H1 (cell line): ENCODE results near the gene SECTM1. TPM values are rescaled to one million over a fixed set of nuclear protein-coding genes. Genes with fewer than 3 reads are reported as not detected.

Experiments used
- CTCF ChIA-PET: fragments of 300-600 bp; sonication (Branson Sonifier 250); formaldehyde crosslinking; loops from one replicate; lab custom pipeline; 2021; ENCODE audit not compliant: partially characterized antibody; lab: Charles Lee
- POLR2A ChIA-PET: fragments of 300-600 bp; sonication (Branson Sonifier 250); formaldehyde crosslinking; loops from one replicate; lab custom pipeline; 2021; ENCODE audit warnings: inconsistent platforms; ENCODE audit not compliant: partially characterized antibody; lab: Charles Lee
- DNase-seq, 2 experiments: peaks; one replicate each; pipeline versions ENCODE4 v3.0.0 to v3.0.0-alpha.2; 2010 to 2022; ENCODE audit warnings: low spot score in 2 of 2, low read depth in 1 of 2, mixed read lengths in 1 of 2
- FAIRE-seq: peaks from 2 replicates; lab custom pipeline; 2011; peaks lifted over from hg19 to GRCh38; lab: Jason Lieb, UNC
- H2AFZ ChIP-seq: 2 replicates; pipeline ENCODE4 v1.8.1; 2012; ENCODE audit warnings: low read length, inconsistent platforms
- H2AK5ac ChIP-seq: 2 replicates; pipeline ENCODE4 v1.6.1; 2013; ENCODE audit warnings: low read depth, low read length
- H2BK120ac ChIP-seq: replicated peaks from 2 replicates; pipeline ENCODE3; 2013; ENCODE audit warnings: low read depth, low read length, inconsistent platforms
- H2BK12ac ChIP-seq: 2 replicates; pipeline ENCODE4 v1.6.1; 2013; ENCODE audit warnings: low read depth, low read length
- H2BK15ac ChIP-seq: 2 replicates; pipeline ENCODE4 v1.6.1; 2013; ENCODE audit warnings: low read length
- H2BK20ac ChIP-seq: 2 replicates; pipeline ENCODE4 v1.6.1; 2013; ENCODE audit warnings: low read length
- H2BK5ac ChIP-seq: 2 replicates; pipeline ENCODE4 v1.6.1; 2013; ENCODE audit warnings: low read depth, low read length
- H3K14ac ChIP-seq: 2 replicates; pipeline ENCODE4 v1.6.1; 2013; ENCODE audit warnings: inconsistent platforms; ENCODE audit not compliant: insufficient read length
- H3K18ac ChIP-seq: 2 replicates; pipeline ENCODE4 v1.6.1; 2013; ENCODE audit warnings: low read length; ENCODE audit errors: extremely low read depth
- H3K23ac ChIP-seq: 2 replicates; pipeline ENCODE4 v1.6.1; 2013; ENCODE audit warnings: inconsistent platforms; ENCODE audit not compliant: insufficient read length
- H3K23me2 ChIP-seq: 2 replicates; pipeline ENCODE4 v1.6.1; 2013; ENCODE audit warnings: low read depth, low read length
- H3K27ac ChIP-seq: 2 replicates; pipeline ENCODE4 v1.6.1; 2011; ENCODE audit warnings: low read depth, low read length, inconsistent platforms
- H3K27me3 ChIP-seq, 4 experiments: replicated peaks in 1 of 4; 1 replicate in 1 of 4; 2 replicates in 3 of 4; pipeline versions ENCODE4 v1.6.1 to v1.8.1; 2011 to 2013; ENCODE audit warnings: low read length in 3 of 4, mild to moderate bottlenecking in 3 of 4, inconsistent platforms in 2 of 4, mixed read lengths in 2 of 4, moderate library complexity in 1 of 4; ENCODE audit not compliant: control insufficient read depth in 3 of 4, insufficient read depth in 3 of 4; ENCODE audit errors: extremely low read depth in 1 of 4
- H3K36me3 ChIP-seq, 4 experiments: 2 replicates each; pipeline versions ENCODE4 v1.6.1 to v1.8.1; 2011 to 2013; ENCODE audit warnings: mild to moderate bottlenecking in 4 of 4, low read length in 3 of 4, moderate library complexity in 2 of 4, control low read depth in 1 of 4, inconsistent platforms in 1 of 4; ENCODE audit not compliant: insufficient read depth in 4 of 4, control insufficient read depth in 2 of 4
- H3K4ac ChIP-seq: replicated peaks from 2 replicates; pipeline ENCODE3; 2013; ENCODE audit warnings: low read length, low read depth, mixed read lengths, inconsistent platforms; ENCODE audit not compliant: insufficient read length
- H3K4me1 ChIP-seq, 4 experiments: replicated peaks in 1 of 4; 1 replicate in 1 of 4; 2 replicates in 3 of 4; pipeline versions ENCODE4 v1.6.1 to v1.8.1; 2011 to 2013; ENCODE audit warnings: low read length in 3 of 4, inconsistent platforms in 2 of 4, mixed read lengths in 1 of 4; ENCODE audit not compliant: insufficient read depth in 4 of 4, control insufficient read depth in 3 of 4
- H3K4me2 ChIP-seq, 2 experiments: 2 replicates each; pipeline versions ENCODE4 v1.6.1 to v1.8.1; 2011 to 2013; ENCODE audit warnings: low read depth in 2 of 2, low read length in 2 of 2, control low read depth in 1 of 2, inconsistent platforms in 1 of 2, mild to moderate bottlenecking in 1 of 2; ENCODE audit not compliant: insufficient read depth in 1 of 2
- H3K4me3 ChIP-seq, 4 experiments: fragments of 200-600, 300-600 bp in 1 of 4; sonication (generic), shearing (Covaris generic), sonication (Bioruptor Twin) in 1 of 4; 2 replicates each; pipeline versions ENCODE4 v1.5.1 to v1.8.1; 2011 to 2016; ENCODE audit warnings: low read length in 4 of 4, low read depth in 3 of 4, control low read depth in 2 of 4, inconsistent platforms in 2 of 4, mild to moderate bottlenecking in 2 of 4, mixed read lengths in 1 of 4, moderate library complexity in 1 of 4; ENCODE audit not compliant: insufficient read depth in 2 of 4; ENCODE audit errors: extremely low read depth in 1 of 4
- H3K56ac ChIP-seq: replicated peaks from 2 replicates; pipeline ENCODE3; 2013; ENCODE audit warnings: low read depth, mild to moderate bottlenecking, mixed read lengths, low read length, inconsistent platforms; ENCODE audit not compliant: insufficient read length
- H3K79me1 ChIP-seq: 2 replicates; pipeline ENCODE4 v1.6.1; 2013; ENCODE audit warnings: low read depth, low read length, control low read depth
- H3K79me2 ChIP-seq, 2 experiments: 2 replicates each; pipeline versions ENCODE4 v1.6.1 to v1.8.1; 2012 to 2013; ENCODE audit warnings: low read length in 2 of 2, mild to moderate bottlenecking in 2 of 2, inconsistent platforms in 1 of 2; ENCODE audit not compliant: insufficient read depth in 2 of 2, control insufficient read depth in 1 of 2
- H3K9ac ChIP-seq, 4 experiments: replicated peaks in 1 of 4; 1 replicate in 1 of 4; 2 replicates in 3 of 4; pipeline versions ENCODE4 v1.6.1 to v1.8.1; 2011 to 2013; ENCODE audit warnings: low read depth in 3 of 4, low read length in 3 of 4, control low read depth in 2 of 4, mild to moderate bottlenecking in 2 of 4, moderate library complexity in 2 of 4, inconsistent platforms in 1 of 4; ENCODE audit errors: extremely low read depth in 1 of 4
- H3K9me3 ChIP-seq, 2 experiments: 2 replicates each; pipeline versions ENCODE4 v1.6.1 to v1.8.1; 2012 to 2013; ENCODE audit warnings: mild to moderate bottlenecking in 2 of 2, moderate library complexity in 2 of 2, control low read depth in 1 of 2, inconsistent platforms in 1 of 2, low read depth in 1 of 2, low read length in 1 of 2, mixed read lengths in 1 of 2; ENCODE audit not compliant: insufficient read depth in 2 of 2
- H4K20me1 ChIP-seq, 2 experiments: replicated peaks in 1 of 2; 2 replicates each; pipeline versions ENCODE3 to v1.8.1; 2011 to 2013; ENCODE audit warnings: inconsistent platforms in 2 of 2, low read length in 2 of 2, mild to moderate bottlenecking in 1 of 2; ENCODE audit not compliant: insufficient read depth in 2 of 2, control insufficient read depth in 1 of 2
- H4K5ac ChIP-seq: 2 replicates; pipeline ENCODE4 v1.6.1; 2013; ENCODE audit warnings: low read length, low read depth, mixed read lengths, inconsistent platforms; ENCODE audit not compliant: insufficient read length
- H4K8ac ChIP-seq: 2 replicates; pipeline ENCODE4 v1.8.0; 2013; ENCODE audit warnings: mild to moderate bottlenecking, moderate library complexity, low read length, inconsistent platforms; ENCODE audit not compliant: insufficient read depth; ENCODE audit errors: extremely low read depth
- H4K91ac ChIP-seq: replicated peaks from 2 replicates; pipeline ENCODE3; 2013; ENCODE audit warnings: low read length, mixed read lengths, inconsistent platforms; ENCODE audit not compliant: insufficient read length
- JUN ChIP-seq: IDR thresholded peaks from 2 replicates; pipeline ENCODE4 v1.6.1; 2011; ENCODE audit warnings: low read depth, mild to moderate bottlenecking, improper control_type of control experiment, low read length
- NANOG ChIP-seq: IDR thresholded peaks from 2 replicates; pipeline ENCODE4 v1.6.1; 2011; ENCODE audit warnings: low read length, low read depth, mild to moderate bottlenecking, inconsistent platforms; ENCODE audit not compliant: insufficient read depth, poor library complexity, severe bottlenecking
- WGBS, 2 experiments: shearing (Covaris generic) in 1 of 2; methylation state at CpG; one replicate each; pipeline versions ENCODE4 v1.1.6 to v1.1.7; 2013 to 2015; ENCODE audit warnings: low lambda C conversion rate in 2 of 2, mixed read lengths in 2 of 2, inconsistent platforms in 1 of 2, low coverage in 1 of 2, missing lambda C conversion rate in 1 of 2; ENCODE audit not compliant: insufficient replicate concordance in 2 of 2, insufficient coverage in 1 of 2, insufficient read length in 1 of 2; ENCODE audit errors: extremely low coverage in 1 of 2, missing lambda C conversion rate in 1 of 2; 5-methylcytosine and 5-hydroxymethylcytosine counted together
- polyA plus RNA-seq, 7 experiments: library from polyadenylated mRNA; depleted of rRNA in 3 of 7; stranded (reverse) in 5 of 7; unstranded in 2 of 7; fragments of >200 nt in 5 of 7; fragments of 200-250 nt in 2 of 7; gene quantifications; 1 replicate in 5 of 7; 2 replicates in 1 of 7; 4 replicates in 1 of 7; pipeline versions ENCODE4 v1.2.1 to v1.2.3, GENCODE V29; 2011 to 2013; ENCODE audit warnings: missing spikeins in 2 of 7, mixed read lengths in 2 of 7
- total RNA-seq: library from RNA; stranded (reverse); fragmentation: NEBNext Ultra II Directional; extraction: Animal tissue kit (Norgen Biotek cat#: 25700); gene quantifications from 2 replicates; pipeline ENCODE4 v1.2.1, GENCODE V29; 2021

Gene SECTM1
- total and polyA plus RNA-seq, 2 of the 8 experiments (the other 6 are each of a cell fraction or from before 2014, with no cell fraction given) = 0.20 to 0.65 TPM

- no peak overlapping the region for H2AK5ac ChIP-seq
- H3K4ac ChIP-seq = no peak overlapping the region
- H3K4me3 ChIP-seq = no peak overlapping the region
- no peak overlapping the region for H4K5ac ChIP-seq
- no peaks in the 10 kb centered on the region for H3K79me1 ChIP-seq
- H2BK20ac ChIP-seq = no peak overlapping the region
- no peaks in the 10 kb centered on the region for H3K9me3 ChIP-seq
- peaks cover 0 to 9% (median 3%) of the 10 kb centered on the region in 4 experiments; a peak in 4 of 7 replicates for H3K4me1 ChIP-seq
- no peak for DNase-seq
- H3K27ac ChIP-seq = no peak overlapping the region
- H3K79me2 ChIP-seq = no peaks in the 10 kb centered on the region
- peaks cover 0 to 2% (median 0%) of the 10 kb centered on the region in 4 experiments; a peak in 2 of 7 replicates for H3K27me3 ChIP-seq
- POLR2A ChIA-PET = interaction anchor here (1.3 to 1.5 kb wide), 2 partner anchors 10 to 17 kb away, joined by 3 read pairs; no protein-coding TSS in a partner anchor
- no peak overlapping the region for H4K8ac ChIP-seq
- H3K9ac ChIP-seq = no peak overlapping the region
- H3K23ac ChIP-seq = no peak overlapping the region
- no peaks in the 10 kb centered on the region for H4K20me1 ChIP-seq
- H3K14ac ChIP-seq = no peak overlapping the region
- no peak overlapping the region for H2AFZ ChIP-seq
- no peak overlapping the region for H2BK12ac ChIP-seq
- 76% methylated on average over 8 of the region's 12 CpGs; no CpG with 5 or more reads in 1 of the 2 experiments for WGBS, 2 experiments
- CTCF ChIA-PET = interaction anchor here (0.7 to 4.7 kb wide), 20 partner anchors 11 to 309 kb away, joined by 3 to 32 read pairs (median 4); partner anchors contain the start of genes CD7 and SECTM1
- no peak overlapping the region for H3K56ac ChIP-seq
- H3K4me2 ChIP-seq = no peak overlapping the region
- H3K36me3 ChIP-seq = no peaks in the 10 kb centered on the region; a peak in 1 of 8 replicates
- H2BK120ac ChIP-seq = no peak overlapping the region
- no peak overlapping the region for H2BK15ac ChIP-seq
- no peaks in the 10 kb centered on the region for H3K23me2 ChIP-seq
- FAIRE-seq = no peak
- no peak overlapping the region for H2BK5ac ChIP-seq
- H3K18ac ChIP-seq = no peak overlapping the region
- H4K91ac ChIP-seq = no peak overlapping the region
- TF ChIP-seq JUN (no peak), NANOG (no peak)
Measured at GRCh38 chr17:82301300-82301915, 32.2 kb downstream of the SECTM1 start.
